Measurements from ENCODE around the gene ARHGEF11.
A peak's percentile ranks its signal among the peaks of the same experiment; 100 is the strongest.

Gene ARHGEF11

GRCh38 chr1:156959414-156959813 is 86.1 kb downstream of the ARHGEF11 start:
- Histone ChIP-seq H3K4me1 (ENCODE audit: control insufficient read depth, insufficient read depth, low read depth, low read length) (no peaks in the 10 kb centered on the region), H3K9me3 (ENCODE audit: control insufficient read depth, low read length) (no peaks in the 10 kb centered on the region), H3K4ac (ENCODE audit: low read depth in 1 of 2, low read length in 2 of 2) (no peak overlapping the region), H2BK15ac (ENCODE audit: low read depth, poor library complexity, severe bottlenecking) (no peak overlapping the region), H3K9ac (ENCODE audit: low read length) (no peak overlapping the region), H2BK12ac (ENCODE audit: low read length in 2 of 2) (no peak overlapping the region), H3K4me3 (ENCODE audit: insufficient read depth in 1 of 2, low read depth in 1 of 2, low read length in 2 of 2) (no peak overlapping the region), H4K8ac (ENCODE audit: low read length) (peak overlapping the region; percentile 19), H3K27me3 (ENCODE audit: control insufficient read depth in 1 of 2, insufficient read depth in 1 of 2, low read length in 2 of 2) (no peaks in the 10 kb centered on the region), H3K27ac (ENCODE audit: low read length, poor library complexity, severe bottlenecking) (no peak overlapping the region), H3K79me1 (replicated peaks; ENCODE audit: low read length, poor library complexity, severe bottlenecking) (peaks cover 1% of the 10 kb centered on the region), H3K4me2 (ENCODE audit: low read length, poor library complexity, severe bottlenecking) (no peak overlapping the region), H2BK5ac (ENCODE audit: low read depth, low read length, poor library complexity, severe bottlenecking) (no peak overlapping the region), H2AK5ac (ENCODE audit: low read length, severe bottlenecking) (no peak overlapping the region), H2AFZ (ENCODE audit: low read depth, low read length) (no peak overlapping the region), H2BK120ac (ENCODE audit: low read depth, low read length) (no peak overlapping the region), H3K36me3 (ENCODE audit: control insufficient read depth in 1 of 2, insufficient read depth in 2 of 2, low read depth in 1 of 2, low read length in 2 of 2) (peaks cover 73 to 86% of the 10 kb centered on the region in 2 experiments), H3K23ac (ENCODE audit: low read length in 2 of 2) (no peak overlapping the region), H3K18ac (ENCODE audit: low read depth in 1 of 2, low read length in 2 of 2) (no peak overlapping the region), H3K14ac (ENCODE audit: low read length in 2 of 2) (no peak overlapping the region), H4K91ac (ENCODE audit: low read length) (no peak overlapping the region)
- DNase-seq, result peak; percentile 85
- 57% methylated on average over 2 of the region's 2 CpGs for WGBS

- Histone ChIP-seq H2BK5ac (ENCODE audit: low read depth, low read length, poor library complexity, severe bottlenecking) (no peak overlapping the region), H3K9me3 (ENCODE audit: control insufficient read depth, low read length) (no peaks in the 10 kb centered on the region), H2BK15ac (ENCODE audit: low read depth, poor library complexity, severe bottlenecking) (peak overlapping the region; percentile 30), H2AK5ac (ENCODE audit: low read length, severe bottlenecking) (no peak overlapping the region), H3K18ac (ENCODE audit: low read depth in 1 of 2, low read length in 2 of 2) (no peak overlapping the region), H3K27ac (ENCODE audit: low read length, poor library complexity, severe bottlenecking) (no peak overlapping the region), H3K27me3 (ENCODE audit: control insufficient read depth in 1 of 2, insufficient read depth in 1 of 2, low read length in 2 of 2) (no peaks in the 10 kb centered on the region), H3K4me2 (ENCODE audit: low read length, poor library complexity, severe bottlenecking) (no peak overlapping the region), H4K91ac (ENCODE audit: low read length) (no peak overlapping the region), H3K14ac (ENCODE audit: low read length in 2 of 2) (no peak overlapping the region), H3K4me1 (ENCODE audit: control insufficient read depth, insufficient read depth, low read depth, low read length) (no peaks in the 10 kb centered on the region), H2BK12ac (ENCODE audit: low read length in 2 of 2) (no peak overlapping the region), H4K8ac (ENCODE audit: low read length) (no peak overlapping the region), H3K36me3 (ENCODE audit: control insufficient read depth in 1 of 2, insufficient read depth in 2 of 2, low read depth in 1 of 2, low read length in 2 of 2) (peaks cover 68 to 91% of the 10 kb centered on the region in 2 experiments), H3K4me3 (ENCODE audit: insufficient read depth in 1 of 2, low read depth in 1 of 2, low read length in 2 of 2) (no peak overlapping the region), H3K4ac (ENCODE audit: low read depth in 1 of 2, low read length in 2 of 2) (no peak overlapping the region), H2BK120ac (ENCODE audit: low read depth, low read length) (no peak overlapping the region), H3K9ac (ENCODE audit: low read length) (no peak overlapping the region), H3K79me1 (replicated peaks; ENCODE audit: low read length, poor library complexity, severe bottlenecking) (peaks cover 1% of the 10 kb centered on the region), H3K23ac (ENCODE audit: low read length in 2 of 2) (no peak overlapping the region), H2AFZ (ENCODE audit: low read depth, low read length) (no peak overlapping the region)
- 100% methylated on average over 1 of the region's 2 CpGs for WGBS
- no peak for DNase-seq
Measured at GRCh38 chr1:156958247-156958714, 87.3 kb downstream of the ARHGEF11 start.

GRCh38 chr1:156957634-156958033 is 87.9 kb downstream of the ARHGEF11 start:
- no peak overlapping the region for H2BK120ac ChIP-seq (ENCODE audit: low read depth, low read length)
- WGBS, result 89% methylated on average over 3 of the region's 3 CpGs
- H3K9ac ChIP-seq (ENCODE audit: low read length), result no peak overlapping the region
- H3K79me1 ChIP-seq (replicated peaks; ENCODE audit: low read length, poor library complexity, severe bottlenecking), result peaks cover 1% of the 10 kb centered on the region
- H4K91ac ChIP-seq (ENCODE audit: low read length), result no peak overlapping the region
- no peak overlapping the region for H3K18ac ChIP-seq (ENCODE audit: low read depth in 1 of 2, low read length in 2 of 2)
- H3K9me3 ChIP-seq (ENCODE audit: control insufficient read depth, low read length), result no peaks in the 10 kb centered on the region
- H3K14ac ChIP-seq (ENCODE audit: low read length in 2 of 2), result no peak overlapping the region
- no peak overlapping the region for H4K8ac ChIP-seq (ENCODE audit: low read length)
- H2AK5ac ChIP-seq (ENCODE audit: low read length, severe bottlenecking), result no peak overlapping the region
- H3K4me3 ChIP-seq (ENCODE audit: insufficient read depth in 1 of 2, low read depth in 1 of 2, low read length in 2 of 2), result no peak overlapping the region
- H2BK5ac ChIP-seq (ENCODE audit: low read depth, low read length, poor library complexity, severe bottlenecking), result no peak overlapping the region
- H2AFZ ChIP-seq (ENCODE audit: low read depth, low read length), result no peak overlapping the region
- no peak overlapping the region for H3K27ac ChIP-seq (ENCODE audit: low read length, poor library complexity, severe bottlenecking)
- H2BK12ac ChIP-seq (ENCODE audit: low read length in 2 of 2), result no peak overlapping the region
- no peak overlapping the region for H3K4ac ChIP-seq (ENCODE audit: low read depth in 1 of 2, low read length in 2 of 2)
- H3K27me3 ChIP-seq (ENCODE audit: control insufficient read depth in 1 of 2, insufficient read depth in 1 of 2, low read length in 2 of 2), result no peaks in the 10 kb centered on the region
- H3K23ac ChIP-seq (ENCODE audit: low read length in 2 of 2), result no peak overlapping the region
- H3K4me2 ChIP-seq (ENCODE audit: low read length, poor library complexity, severe bottlenecking), result no peak overlapping the region
- H3K4me1 ChIP-seq (ENCODE audit: control insufficient read depth, insufficient read depth, low read depth, low read length), result no peaks in the 10 kb centered on the region
- H3K36me3 ChIP-seq (ENCODE audit: control insufficient read depth in 1 of 2, insufficient read depth in 2 of 2, low read depth in 1 of 2, low read length in 2 of 2), result peaks cover 66 to 92% of the 10 kb centered on the region in 2 experiments
- no peak overlapping the region for H2BK15ac ChIP-seq (ENCODE audit: low read depth, poor library complexity, severe bottlenecking)
- no peak for DNase-seq

- DNase-seq, result no peak
- Histone ChIP-seq H2BK120ac (ENCODE audit: low read depth, low read length) (no peak overlapping the region), H3K79me1 (replicated peaks; ENCODE audit: low read length, poor library complexity, severe bottlenecking) (no peaks in the 10 kb centered on the region), H3K4me2 (ENCODE audit: low read length, poor library complexity, severe bottlenecking) (no peak overlapping the region), H3K27ac (ENCODE audit: low read length, poor library complexity, severe bottlenecking) (no peak overlapping the region), H2BK12ac (ENCODE audit: low read length in 2 of 2) (no peak overlapping the region), H2BK5ac (ENCODE audit: low read depth, low read length, poor library complexity, severe bottlenecking) (no peak overlapping the region), H4K91ac (ENCODE audit: low read length) (no peak overlapping the region), H3K4me1 (ENCODE audit: control insufficient read depth, insufficient read depth, low read depth, low read length) (no peaks in the 10 kb centered on the region), H2AK5ac (ENCODE audit: low read length, severe bottlenecking) (no peak overlapping the region), H3K4me3 (ENCODE audit: insufficient read depth in 1 of 2, low read depth in 1 of 2, low read length in 2 of 2) (no peak overlapping the region), H3K36me3 (ENCODE audit: control insufficient read depth in 1 of 2, insufficient read depth in 2 of 2, low read depth in 1 of 2, low read length in 2 of 2) (peaks cover 61 to 94% of the 10 kb centered on the region in 2 experiments), H3K9me3 (ENCODE audit: control insufficient read depth, low read length) (no peaks in the 10 kb centered on the region), H3K4ac (ENCODE audit: low read depth in 1 of 2, low read length in 2 of 2) (no peak overlapping the region), H3K18ac (ENCODE audit: low read depth in 1 of 2, low read length in 2 of 2) (no peak overlapping the region), H2BK15ac (ENCODE audit: low read depth, poor library complexity, severe bottlenecking) (no peak overlapping the region), H3K27me3 (ENCODE audit: control insufficient read depth in 1 of 2, insufficient read depth in 1 of 2, low read length in 2 of 2) (no peaks in the 10 kb centered on the region), H2AFZ (ENCODE audit: low read depth, low read length) (no peak overlapping the region), H3K9ac (ENCODE audit: low read length) (no peak overlapping the region), H4K8ac (ENCODE audit: low read length) (no peak overlapping the region), H3K23ac (ENCODE audit: low read length in 2 of 2) (no peak overlapping the region), H3K14ac (ENCODE audit: low read length in 2 of 2) (no peak overlapping the region)
- 100% methylated on average over 9 of the region's 10 CpGs for WGBS
Measured at GRCh38 chr1:156956333-156956732, 89.2 kb downstream of the ARHGEF11 start.
